ENCODE data around the gene FLT1. TPM values are rescaled to one million over a fixed set of nuclear protein-coding genes. Genes with fewer than 3 reads are reported as not detected.

FLT1 gene
- total RNA-seq, 6 experiments from 2014 or later: 80.5 to 118 (median 91.0) TPM

DNA sequence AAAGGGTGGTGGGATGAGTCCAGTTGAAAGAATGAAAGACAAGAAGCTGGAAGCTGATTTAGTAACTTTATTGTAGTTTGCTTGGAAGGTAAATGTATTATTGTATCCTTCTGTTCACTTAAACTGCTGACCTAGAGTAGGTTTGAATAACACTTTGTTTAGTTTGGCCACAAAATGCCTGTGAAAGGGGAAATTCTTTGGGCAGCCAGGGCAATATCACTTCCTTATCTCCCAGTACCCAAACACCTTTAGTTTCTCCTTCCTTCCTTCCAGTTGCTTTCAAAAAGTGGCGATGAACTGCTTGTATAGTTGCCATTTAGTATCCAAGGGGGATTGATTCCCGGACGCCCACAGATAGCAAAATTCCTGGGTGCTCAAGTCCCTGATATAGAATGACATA lies 236.5 kb downstream of the FLT1 start:
- Mint-ChIP-seq H3K27ac (no peak overlapping the region), H3K36me3 (ENCODE audit: low read depth) (peaks cover 23% of the 10 kb centered on the region), H3K4me1 (ENCODE audit: low read depth) (no peaks in the 10 kb centered on the region), H3K27me3 (ENCODE audit: insufficient read depth) (no peaks in the 10 kb centered on the region), H3K9me3 (no peaks in the 10 kb centered on the region), H3K4me3 (no peak overlapping the region)
- no peak for DNase-seq
- TF ChIP-seq, protein P1, sequence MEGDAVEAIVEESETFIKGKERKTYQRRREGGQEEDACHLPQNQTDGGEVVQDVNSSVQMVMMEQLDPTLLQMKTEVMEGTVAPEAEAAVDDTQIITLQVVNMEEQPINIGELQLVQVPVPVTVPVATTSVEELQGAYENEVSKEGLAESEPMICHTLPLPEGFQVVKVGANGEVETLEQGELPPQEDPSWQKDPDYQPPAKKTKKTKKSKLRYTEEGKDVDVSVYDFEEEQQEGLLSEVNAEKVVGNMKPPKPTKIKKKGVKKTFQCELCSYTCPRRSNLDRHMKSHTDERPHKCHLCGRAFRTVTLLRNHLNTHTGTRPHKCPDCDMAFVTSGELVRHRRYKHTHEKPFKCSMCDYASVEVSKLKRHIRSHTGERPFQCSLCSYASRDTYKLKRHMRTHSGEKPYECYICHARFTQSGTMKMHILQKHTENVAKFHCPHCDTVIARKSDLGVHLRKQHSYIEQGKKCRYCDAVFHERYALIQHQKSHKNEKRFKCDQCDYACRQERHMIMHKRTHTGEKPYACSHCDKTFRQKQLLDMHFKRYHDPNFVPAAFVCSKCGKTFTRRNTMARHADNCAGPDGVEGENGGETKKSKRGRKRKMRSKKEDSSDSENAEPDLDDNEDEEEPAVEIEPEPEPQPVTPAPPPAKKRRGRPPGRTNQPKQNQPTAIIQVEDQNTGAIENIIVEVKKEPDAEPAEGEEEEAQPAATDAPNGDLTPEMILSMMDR (IDR thresholded peaks at IDR 0.05): no peak

GRCh38 chr13:28257305-28257704 lies 237.6 kb downstream of the FLT1 start:
- Mint-ChIP-seq H3K4me1 (ENCODE audit: low read depth) (no peaks in the 10 kb centered on the region), H3K9me3 (no peaks in the 10 kb centered on the region), H3K4me3 (no peak overlapping the region), H3K36me3 (ENCODE audit: low read depth) (peaks cover 14% of the 10 kb centered on the region), H3K27me3 (ENCODE audit: insufficient read depth) (no peaks in the 10 kb centered on the region), H3K27ac (no peak overlapping the region)
- no peak for DNase-seq
- TF ChIP-seq, protein P1 (IDR thresholded peaks at IDR 0.05): no peak

- TF ChIP-seq, protein P1 (IDR thresholded peaks at IDR 0.05): no peak
- H3K4me1 Mint-ChIP-seq (ENCODE audit: low read depth): peaks cover 9% of the 10 kb centered on the region
- H3K27me3 Mint-ChIP-seq (ENCODE audit: insufficient read depth): no peaks in the 10 kb centered on the region; the same call in 1 of the 2 replicates
- no peaks in the 10 kb centered on the region for H3K9me3 Mint-ChIP-seq
- DNase-seq: no peak
- H3K4me3 Mint-ChIP-seq: no peak overlapping the region
- peaks cover 35% of the 10 kb centered on the region for H3K36me3 Mint-ChIP-seq (ENCODE audit: low read depth)
- no peak overlapping the region for H3K27ac Mint-ChIP-seq
Measured at GRCh38 chr13:28252547-28252946, 242.4 kb downstream of the FLT1 start.

DNA sequence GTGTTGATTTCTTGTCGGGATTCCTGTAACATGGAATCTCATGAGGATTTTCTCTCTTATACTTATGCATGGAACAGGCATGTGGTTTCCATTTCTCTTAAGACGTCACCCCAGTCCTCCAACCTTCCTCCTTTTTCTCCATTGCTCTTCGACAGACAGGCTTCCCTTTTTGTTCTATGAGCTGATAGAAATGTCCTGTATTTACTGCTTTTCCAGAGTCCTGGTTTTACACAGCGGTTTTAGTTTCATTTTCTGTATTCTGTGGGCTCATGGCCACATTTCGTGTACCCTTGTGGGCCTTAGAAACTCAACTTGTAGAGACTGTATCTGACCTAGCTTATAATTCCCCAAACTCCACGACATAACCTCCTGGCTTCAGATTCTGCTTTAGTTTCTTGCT lies 243.5 kb downstream of the FLT1 start:
- TF ChIP-seq, protein P1 (IDR thresholded peaks at IDR 0.05): no peak
- no peak for DNase-seq
- Mint-ChIP-seq H3K36me3 (ENCODE audit: low read depth) (peaks cover 35% of the 10 kb centered on the region), H3K9me3 (no peaks in the 10 kb centered on the region), H3K4me3 (no peak overlapping the region), H3K27me3 (ENCODE audit: insufficient read depth) (no peaks in the 10 kb centered on the region; the same call in 1 of the 2 replicates), H3K4me1 (ENCODE audit: low read depth) (peaks cover 20% of the 10 kb centered on the region), H3K27ac (no peak overlapping the region)

DNA sequence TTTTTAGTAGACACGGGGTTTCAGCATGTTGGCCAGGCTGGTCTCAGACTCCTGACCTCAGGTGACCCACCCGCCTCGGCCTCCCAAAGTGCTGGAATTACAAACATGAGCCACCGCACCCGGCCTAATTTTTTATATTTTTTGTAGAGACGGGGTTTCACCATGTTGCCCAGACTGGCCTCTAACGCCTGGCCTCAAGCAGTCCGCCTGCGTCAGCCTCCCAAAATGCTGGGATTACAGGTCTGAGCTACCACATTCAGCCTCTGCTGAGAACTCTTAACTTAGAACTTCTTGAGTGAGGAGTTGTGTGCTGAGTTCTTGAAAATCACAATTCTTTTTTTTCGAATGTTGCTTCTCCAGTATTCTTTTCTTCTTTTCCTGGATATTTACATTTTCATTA lies 244.4 kb downstream of the FLT1 start:
- Mint-ChIP-seq H3K27ac (no peak overlapping the region), H3K27me3 (ENCODE audit: insufficient read depth) (no peaks in the 10 kb centered on the region; the same call in 1 of the 2 replicates), H3K4me1 (ENCODE audit: low read depth) (peaks cover 24% of the 10 kb centered on the region), H3K4me3 (no peak overlapping the region), H3K9me3 (no peaks in the 10 kb centered on the region), H3K36me3 (ENCODE audit: low read depth) (peaks cover 39% of the 10 kb centered on the region)
- no peak for DNase-seq
- TF ChIP-seq, protein P1 (IDR thresholded peaks at IDR 0.05): no peak

Other genes starting within 250 kb of the FLT1 start
- 100 to 1,000 TPM; 156 to 175 (median 165) TPM for gene POMP, start 164.0 kb upstream of the FLT1 start, total RNA-seq (2021; fragmentation: NEBNext Ultra II Directional; extraction: Animal tissue kit (Norgen Biotek cat#: 25700))
- 1 to 10 TPM; 2.2 to 4.3 (median 2.8) TPM for gene SLC46A3, start 223.8 kb upstream of the FLT1 start, total RNA-seq (2021; fragmentation: NEBNext Ultra II Directional; extraction: Animal tissue kit (Norgen Biotek cat#: 25700))